SH-SY5Y (cell line): Measurements from ENCODE around the gene DNAJC15.

ENCODE experiments used
- GATA2 ChIP-seq: IDR thresholded peaks from 2 replicates; pipeline ENCODE4 v1.6.1; 2011; ENCODE audit warnings: mild to moderate bottlenecking, low read depth, low read length
- GATA3 ChIP-seq: IDR thresholded peaks from 2 replicates; pipeline ENCODE4 v1.6.1; 2011; ENCODE audit warnings: low read depth, mild to moderate bottlenecking, low read length, moderate library complexity

DNA sequence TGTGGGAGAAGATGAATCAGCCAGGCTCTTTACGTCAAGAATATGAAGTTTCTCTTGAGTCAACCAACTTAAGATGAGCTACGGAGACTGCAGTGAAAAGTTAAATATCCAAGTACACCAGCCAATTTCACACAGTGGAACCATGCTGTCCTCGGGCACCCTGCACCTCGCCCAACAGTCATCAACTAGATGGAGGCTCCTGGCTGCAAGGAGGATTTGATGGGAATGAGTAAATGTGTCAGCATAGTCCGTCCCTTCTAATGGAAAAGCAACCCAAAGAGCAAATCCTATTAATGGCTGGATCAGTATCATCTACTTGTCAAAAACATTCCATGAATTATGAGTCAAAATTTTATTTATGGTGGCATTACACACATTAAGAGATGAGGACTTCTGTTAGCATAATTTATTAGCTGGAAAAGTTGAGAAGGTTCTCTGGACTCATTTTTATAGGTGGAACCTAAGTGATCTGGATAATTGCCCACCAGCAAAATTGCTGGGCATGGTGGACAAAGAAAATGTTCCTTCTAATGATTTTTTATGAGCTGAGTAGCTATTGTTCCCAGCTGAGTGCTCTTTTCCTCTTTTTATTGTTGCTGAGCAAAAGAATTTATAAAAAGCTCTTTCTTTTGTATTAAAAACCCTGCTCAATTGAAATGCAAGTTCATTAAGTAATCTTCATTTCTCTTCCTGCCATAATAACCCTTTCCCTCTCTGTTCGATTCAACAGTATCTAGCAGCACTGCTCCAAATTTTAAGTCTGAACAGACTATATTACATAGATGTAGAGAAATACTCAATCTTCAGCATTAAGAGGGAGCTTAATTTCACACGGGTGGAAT, 88.4 kb downstream of the DNAJC15 start:
- TF ChIP-seq GATA2 = no peak
- no peak for TF ChIP-seq GATA3
